Measurements from ENCODE around the gene EPB41L2.
"Not testable (repeated sequence)": the region's sequence is repeated elsewhere in the genome, so short reads cannot be mapped to it uniquely, and the experiment has no call there.

Gene EPB41L2

GRCh38 chr6:131033631-131034030 is 29.4 kb downstream of the EPB41L2 start:
- DNase-seq, result no peak

DNA sequence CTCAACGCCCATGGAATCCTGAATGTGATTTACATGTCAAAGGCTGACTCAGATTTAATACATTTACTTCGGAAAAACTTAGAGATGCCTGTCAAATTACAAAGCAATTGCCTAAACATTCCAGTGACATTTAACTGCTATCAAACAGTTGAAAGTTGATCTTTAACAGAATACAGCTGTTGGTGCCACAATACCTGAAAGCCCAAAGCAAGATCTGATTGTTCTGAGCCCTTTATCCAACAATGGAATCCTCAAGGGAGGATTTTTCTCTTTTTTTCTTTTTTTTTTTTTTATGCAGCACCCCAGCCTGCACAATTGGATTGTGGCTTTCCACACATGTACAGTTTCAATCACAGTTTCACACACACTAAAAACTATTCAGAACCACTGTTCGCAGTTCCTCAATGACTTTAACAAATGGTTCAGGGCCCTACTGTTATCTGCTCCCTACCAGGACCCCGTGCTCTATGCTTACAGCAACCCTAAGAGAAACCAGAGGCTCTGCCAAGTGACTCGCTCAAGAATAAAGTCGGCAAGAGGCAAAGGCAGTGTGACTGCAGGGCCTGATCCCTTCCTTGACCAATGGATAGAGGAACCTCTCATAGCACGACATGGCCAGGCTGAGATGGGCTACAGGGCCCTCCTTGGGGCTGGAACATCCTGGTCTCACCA is 33.3 kb downstream of the EPB41L2 start:
- no peak for DNase-seq

DNA sequence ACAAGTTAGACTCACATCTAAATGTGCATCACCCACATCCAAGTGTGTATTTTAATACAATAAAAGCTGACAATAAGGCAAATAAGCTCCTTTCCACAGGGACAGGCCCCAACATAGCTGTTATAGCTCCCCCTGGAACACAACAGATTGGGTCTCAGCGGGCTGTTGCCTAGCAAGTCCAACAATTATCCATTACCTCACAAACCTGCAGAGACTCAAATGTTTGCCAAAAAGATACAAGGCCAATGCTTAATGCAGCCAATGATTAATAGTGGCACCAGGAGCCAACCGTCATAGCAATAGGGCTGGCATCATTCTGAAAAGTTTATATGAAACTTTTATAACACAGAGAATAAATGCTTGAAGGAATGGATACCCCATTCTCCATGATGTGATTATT is 35.7 kb downstream of the EPB41L2 start:
- no peak for DNase-seq

GRCh38 chr6:131026243-131026642 is 36.8 kb downstream of the EPB41L2 start:
- no peak for DNase-seq

DNA sequence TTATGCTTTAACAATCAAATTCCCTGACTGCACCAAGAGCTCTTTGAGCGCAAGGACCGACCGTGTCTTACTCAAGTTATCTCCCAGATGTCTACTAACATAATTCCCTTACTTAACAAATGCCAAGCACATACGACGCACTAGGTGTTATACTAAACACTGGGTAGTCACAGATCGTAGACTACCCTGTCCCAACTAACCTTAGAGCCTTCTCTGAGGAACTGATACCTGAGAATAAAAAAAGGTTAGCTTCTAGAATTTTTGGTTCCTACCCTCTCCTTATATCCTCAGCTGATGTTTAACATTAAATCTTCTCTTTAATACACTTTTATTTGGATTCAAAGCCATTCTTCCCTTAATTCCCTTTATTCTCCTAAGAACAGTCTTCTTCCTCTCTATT is 38.5 kb downstream of the EPB41L2 start:
- DNase-seq, result no peak

GRCh38 chr6:131023834-131024504 is 39.1 kb downstream of the EPB41L2 start:
- DNase-seq, result no peak

- no peak for DNase-seq
Measured at GRCh38 chr6:131022691-131023090, 40.4 kb downstream of the EPB41L2 start.

DNA sequence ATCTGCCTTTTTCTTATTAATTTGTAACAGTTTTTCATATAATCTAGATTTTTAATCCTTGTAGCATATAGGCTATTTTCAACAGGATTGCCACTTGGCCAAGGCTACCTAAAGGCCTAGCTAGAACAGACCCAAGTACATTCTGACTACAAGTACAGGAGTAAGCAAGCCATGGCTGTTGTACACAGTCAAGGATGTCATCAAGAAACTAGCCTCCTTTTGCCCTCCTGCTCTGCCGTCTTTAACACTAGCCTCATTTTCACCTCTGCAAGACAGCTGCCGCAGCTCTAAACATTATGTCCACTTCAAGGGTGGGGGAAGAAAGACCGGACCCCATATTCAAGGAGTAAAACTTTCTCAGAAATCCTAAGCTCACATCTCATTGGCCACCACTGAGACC is 45.1 kb downstream of the EPB41L2 start:
- no peak for DNase-seq

DNA sequence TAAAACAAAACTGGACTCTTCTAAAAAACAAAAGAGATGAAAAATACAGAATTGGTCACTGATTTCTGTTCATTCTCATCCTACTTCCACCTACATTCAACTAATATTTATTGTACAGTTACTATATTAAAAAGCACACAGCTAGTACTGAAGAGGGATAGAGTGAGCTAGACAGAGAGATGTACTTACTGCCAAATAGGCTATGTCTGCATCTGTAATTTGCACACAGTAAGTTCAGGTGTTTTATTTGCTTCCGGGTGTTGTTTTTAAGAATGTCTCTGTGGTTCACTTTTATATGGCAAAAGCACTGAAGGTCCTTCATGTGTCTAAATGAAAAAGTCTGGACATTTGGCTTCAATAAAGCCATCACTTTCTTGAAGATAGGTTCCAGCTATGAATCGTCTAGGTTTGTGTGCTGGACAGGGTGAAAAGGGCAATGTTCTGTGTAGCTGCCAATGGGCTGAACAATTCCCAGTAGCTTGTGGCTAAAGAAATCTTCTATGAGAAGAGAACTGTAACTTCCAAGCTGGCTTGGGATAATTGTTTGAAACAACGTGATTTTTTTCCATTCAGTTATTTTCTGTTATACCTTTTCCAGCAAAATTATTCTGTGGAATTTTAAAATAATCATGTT is 47.3 kb downstream of the EPB41L2 start:
- no peak for DNase-seq

DNA sequence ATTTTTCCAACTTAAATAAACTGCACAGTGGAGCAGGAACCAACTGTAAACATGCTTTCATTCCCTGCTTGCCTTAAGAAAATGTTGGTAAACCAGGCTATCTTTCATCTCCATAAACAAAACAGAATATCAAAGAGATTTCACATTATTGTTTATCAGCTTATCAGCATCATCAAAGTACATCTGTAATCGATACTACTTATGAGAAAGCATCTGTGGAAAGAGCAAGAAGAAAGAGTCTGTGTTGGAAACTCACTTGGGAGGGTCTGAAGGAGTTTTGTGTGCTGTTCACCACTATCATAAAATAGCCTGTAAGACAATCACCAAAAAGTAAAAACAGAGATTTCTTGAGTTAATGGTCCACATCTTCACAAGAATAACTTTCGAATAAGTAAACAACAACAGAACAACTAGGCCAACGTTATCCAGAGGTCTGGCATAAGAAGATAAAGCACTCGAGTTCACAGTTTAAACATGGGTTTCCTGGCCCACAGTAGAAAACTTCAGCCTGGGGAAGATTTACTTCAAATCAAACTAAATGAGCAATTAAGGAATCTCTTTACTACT is 47.9 kb downstream of the EPB41L2 start:
- no peak for DNase-seq

DNA sequence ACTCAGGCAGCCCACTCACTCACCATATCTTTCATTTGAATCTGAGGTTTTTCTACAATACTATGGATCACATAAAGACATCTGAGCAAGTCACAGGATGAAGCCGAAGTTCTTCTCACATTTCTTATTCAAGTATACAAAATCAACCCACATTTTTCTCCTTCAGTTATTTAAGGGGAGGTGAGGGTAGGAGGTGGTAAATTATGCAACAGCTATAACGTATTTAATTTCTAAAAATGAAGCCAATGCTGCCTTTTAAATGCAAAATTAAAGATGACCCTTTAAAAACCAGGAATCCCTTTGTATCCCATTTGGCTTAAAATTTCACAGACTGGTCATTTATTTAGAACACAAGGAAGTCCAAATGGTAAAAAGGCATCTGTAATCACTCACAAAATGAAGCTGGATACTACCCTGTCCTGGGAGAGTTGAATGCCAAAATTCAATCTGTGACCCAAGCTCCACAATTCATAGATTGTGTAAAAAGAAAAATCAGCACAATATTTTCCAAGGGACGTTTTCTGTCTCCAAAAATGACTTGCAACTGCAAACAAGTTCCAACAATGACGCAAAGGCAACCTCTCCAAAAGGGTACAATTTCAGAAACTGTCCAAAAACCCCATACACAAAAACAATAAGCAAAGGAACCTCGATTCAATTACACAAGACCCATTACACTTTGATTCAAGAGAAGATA is 48.8 kb downstream of the EPB41L2 start:
- DNase-seq, result no peak

DNA sequence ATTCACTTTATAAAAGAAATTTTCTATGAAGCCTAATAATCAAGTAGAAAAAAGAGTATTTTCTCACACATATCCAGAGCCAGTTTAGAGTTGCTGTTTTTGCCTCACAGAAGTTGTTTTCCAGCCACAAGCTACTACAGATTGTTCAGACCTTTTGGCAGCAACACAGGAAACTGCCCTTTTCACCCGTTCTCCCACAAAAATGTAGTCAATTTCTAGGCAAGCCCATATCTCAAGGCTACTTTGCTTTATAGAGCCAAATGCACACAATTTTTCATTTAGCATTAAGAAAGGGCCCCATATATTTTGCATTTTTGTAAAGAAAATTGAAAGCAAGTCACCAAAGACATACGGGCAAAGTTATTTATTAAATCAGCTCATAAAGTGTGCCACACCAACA is 49.5 kb downstream of the EPB41L2 start:
- DNase-seq, result no peak

- DNase-seq, result no peak
Measured at GRCh38 chr6:131009790-131010189, 53.3 kb downstream of the EPB41L2 start.

DNA sequence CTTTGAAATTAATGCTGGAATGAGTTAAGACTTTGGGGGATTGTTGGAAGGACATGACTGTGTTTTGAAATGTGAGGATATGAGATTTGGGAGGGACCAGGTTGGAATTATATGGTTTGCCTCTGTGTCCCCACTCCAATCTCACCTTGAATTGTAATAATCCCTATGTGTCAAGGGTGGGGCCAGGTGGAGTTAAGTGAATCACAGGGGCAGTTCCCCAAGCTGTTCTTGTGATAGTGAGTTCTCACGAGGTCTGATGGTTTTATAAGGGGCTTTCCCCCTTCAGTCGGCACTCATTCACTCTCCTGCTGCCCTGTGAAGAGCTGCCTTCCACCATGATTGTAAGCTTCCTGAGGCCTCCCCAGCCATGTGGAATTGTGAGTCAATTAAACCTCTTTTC is 54.1 kb downstream of the EPB41L2 start:
- DNase-seq, result not testable (repeated sequence)

- not testable (repeated sequence) for DNase-seq
Measured at GRCh38 chr6:131007964-131008363, 55.1 kb downstream of the EPB41L2 start.

DNA sequence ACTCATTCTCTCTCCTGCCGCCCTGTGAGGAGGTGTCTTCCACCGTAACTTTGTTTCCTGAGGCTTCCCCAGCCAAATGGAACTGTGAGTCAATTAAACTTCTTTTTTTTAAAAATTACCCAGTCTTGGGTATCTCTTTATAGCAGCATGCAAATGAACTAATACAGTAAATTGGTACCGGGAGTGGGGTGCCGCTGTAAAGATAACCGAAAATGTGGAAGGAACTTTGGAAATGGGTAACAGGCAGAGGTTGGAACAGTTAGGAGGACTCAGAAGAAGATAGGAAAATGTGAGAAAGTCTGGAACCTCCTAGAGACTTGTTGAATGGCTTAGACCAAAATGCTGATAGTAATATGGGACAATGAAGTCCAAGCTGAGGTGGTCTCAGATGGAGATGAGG is 55.8 kb downstream of the EPB41L2 start:
- DNase-seq, result no peak

DNA sequence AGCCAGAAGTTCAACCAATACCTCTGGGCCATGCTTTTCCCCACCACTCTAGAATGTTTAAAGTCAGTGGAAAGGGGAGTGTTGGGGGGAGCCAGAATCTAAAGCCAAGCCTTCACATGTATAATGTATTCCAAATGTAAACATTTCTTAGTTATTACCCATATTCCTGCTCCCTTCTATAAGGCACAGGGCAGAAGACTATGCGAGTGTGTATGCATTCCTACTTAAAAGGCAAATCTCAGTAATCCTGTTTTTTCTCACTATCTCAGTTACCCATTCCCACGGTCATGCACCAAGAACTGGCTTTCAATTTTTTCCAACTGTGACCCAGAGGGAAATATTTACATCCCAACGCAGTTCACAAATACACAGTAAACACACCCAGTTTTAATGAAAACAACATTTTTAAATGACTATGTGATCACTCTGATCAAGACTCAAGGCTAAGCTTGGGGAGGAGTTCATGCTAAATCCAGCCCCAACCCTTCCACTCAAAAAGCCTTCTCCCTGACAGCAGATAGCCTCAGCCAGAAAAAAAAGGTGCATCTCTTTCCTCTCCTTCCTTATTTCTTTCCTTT is 57.5 kb downstream of the EPB41L2 start:
- DNase-seq, result no peak

- DNase-seq, result no peak
Measured at GRCh38 chr6:131004936-131005335, 58.1 kb downstream of the EPB41L2 start.

DNA sequence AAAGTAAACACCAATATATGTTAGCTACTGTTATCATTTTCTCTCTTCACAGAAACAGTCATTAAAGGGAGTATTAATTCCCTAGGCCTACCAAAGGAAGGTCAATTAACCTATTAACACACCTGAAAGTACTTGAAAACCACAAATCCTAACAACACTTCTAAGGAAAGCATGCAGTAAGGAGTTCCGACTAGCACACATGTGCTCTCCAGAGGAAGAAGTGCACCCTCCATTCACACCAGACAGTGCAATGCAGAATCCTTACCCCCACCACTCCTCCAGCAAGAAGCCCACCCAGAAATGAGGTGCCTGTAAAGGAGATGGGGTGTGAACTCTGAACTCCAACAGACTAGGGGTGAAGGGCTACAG is 58.7 kb downstream of the EPB41L2 start:
- DNase-seq, result no peak

GRCh38 chr6:131003488-131004386 is 59.3 kb downstream of the EPB41L2 start:
- no peak for DNase-seq

GRCh38 chr6:131002661-131002980 is 60.4 kb downstream of the EPB41L2 start:
- DNase-seq, result no peak
